Measurements from ENCODE around the gene DRD2.

The DRD2 gene

GRCh38 chr11:113481672-113482071, 6.5 kb upstream of the DRD2 start:
- FAIRE-seq, result no peak

GRCh38 chr11:113481226-113481625, 6.0 kb upstream of the DRD2 start:
- FAIRE-seq, result no peak

GRCh38 chr11:113477321-113477720, 2.1 kb upstream of the DRD2 start:
- no peak for FAIRE-seq

GRCh38 chr11:113476553-113476952, 1.4 kb upstream of the DRD2 start:
- FAIRE-seq, result no peak

GRCh38 chr11:113474362-113475159, 637 bp downstream of the DRD2 start:
- FAIRE-seq, result no peak

- FAIRE-seq, result no peak
These were observed 1.2 kb downstream of the DRD2 start for GRCh38 chr11:113473983-113474361.

- no peak for FAIRE-seq
These were observed 2.7 kb downstream of the DRD2 start for GRCh38 chr11:113472471-113472870.

GRCh38 chr11:113470233-113470632, 5.0 kb downstream of the DRD2 start:
- no peak for FAIRE-seq

GRCh38 chr11:113468726-113469345, 6.4 kb downstream of the DRD2 start:
- FAIRE-seq, result no peak

- no peak for FAIRE-seq
These were observed 7.7 kb downstream of the DRD2 start for GRCh38 chr11:113467545-113467944.

GRCh38 chr11:113465786-113466185, 9.4 kb downstream of the DRD2 start:
- no peak for FAIRE-seq

- no peak for FAIRE-seq
These were observed 10.8 kb downstream of the DRD2 start for GRCh38 chr11:113464416-113464815.

GRCh38 chr11:113462830-113463229, 12.4 kb downstream of the DRD2 start:
- FAIRE-seq, result no peak

- FAIRE-seq, result no peak
These were observed 13.6 kb downstream of the DRD2 start for GRCh38 chr11:113461639-113462038.

GRCh38 chr11:113460469-113460868, 14.7 kb downstream of the DRD2 start:
- FAIRE-seq, result no peak

GRCh38 chr11:113458189-113458588, 17.0 kb downstream of the DRD2 start:
- FAIRE-seq, result no peak

- FAIRE-seq, result no peak
These were observed 17.4 kb downstream of the DRD2 start for GRCh38 chr11:113457784-113458183.

- FAIRE-seq, result no peak
These were observed 20.7 kb downstream of the DRD2 start for GRCh38 chr11:113454455-113454854.

GRCh38 chr11:113449743-113450142, 25.5 kb downstream of the DRD2 start:
- no peak for FAIRE-seq

GRCh38 chr11:113448316-113448677, 26.9 kb downstream of the DRD2 start:
- FAIRE-seq, result no peak

- no peak for FAIRE-seq
These were observed 27.4 kb downstream of the DRD2 start for GRCh38 chr11:113447621-113448315.

- FAIRE-seq, result no peak
These were observed 28.3 kb downstream of the DRD2 start for GRCh38 chr11:113446938-113447337.

GRCh38 chr11:113446112-113446511, 29.1 kb downstream of the DRD2 start:
- FAIRE-seq, result no peak

- FAIRE-seq, result no peak
These were observed 30.6 kb downstream of the DRD2 start for GRCh38 chr11:113444502-113445123.

Data from endometrium (tissue), 2 donors.